ENCODE data around the gene BSDC1.
A peak's percentile ranks its signal among the peaks of the same experiment; 100 is the strongest.

Gene BSDC1

GRCh38 chr1:32332290-32333079, 61.8 kb downstream of the BSDC1 start:
- H3K36me3 ChIP-seq (ENCODE audit: low read length), result peaks cover 2% of the 10 kb centered on the region

DNA sequence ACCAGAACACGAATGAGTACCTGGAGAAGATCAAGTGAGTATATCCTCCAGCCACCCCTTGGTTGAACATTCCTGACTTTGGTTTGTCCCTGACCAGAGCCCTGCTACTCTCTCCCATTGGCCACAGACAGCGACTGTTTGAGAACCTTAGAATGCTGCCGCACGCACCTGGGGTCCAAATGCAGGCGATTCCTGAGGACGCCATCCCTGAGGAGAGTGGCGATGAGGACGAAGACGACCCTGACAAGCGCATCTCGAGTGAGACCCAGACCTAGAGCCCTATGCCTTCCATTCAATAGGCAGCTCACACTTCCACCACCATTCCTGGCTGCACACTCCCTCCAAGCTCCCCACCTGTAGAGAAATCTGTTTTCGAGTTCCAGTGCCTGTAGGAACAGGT, 62.7 kb downstream of the BSDC1 start:
- H4K20me1 ChIP-seq (ENCODE audit: low read depth, low read length), result no peaks in the 10 kb centered on the region
- no peaks in the 10 kb centered on the region for H3K9me3 ChIP-seq (ENCODE audit: insufficient read depth, low read length)
- peaks cover 43% of the 10 kb centered on the region for H3F3A ChIP-seq (ENCODE audit: insufficient read depth)
- H2AFZ ChIP-seq (ENCODE audit: low read depth, low read length, severe bottlenecking), result no peak overlapping the region
- H3K9ac ChIP-seq (ENCODE audit: low read length), result no peak overlapping the region
- no peak overlapping the region for H3K4me2 ChIP-seq (ENCODE audit: low read depth, low read length, poor library complexity, severe bottlenecking)
- H3K27me3 ChIP-seq (ENCODE audit: low read length), result no peaks in the 10 kb centered on the region
- peak overlapping the region; percentile 68; the same call in 1 of the 2 replicates for H3K27ac ChIP-seq (ENCODE audit: low read depth, low read length)
- peaks cover 2% of the 10 kb centered on the region for H3K36me3 ChIP-seq (ENCODE audit: low read length)
- no peak overlapping the region for H3K4me3 ChIP-seq (ENCODE audit: insufficient read depth, low read length, poor library complexity, severe bottlenecking)
- H3K79me2 ChIP-seq (ENCODE audit: insufficient read depth, low read length), result peaks cover 10% of the 10 kb centered on the region; the same call in 1 of the 2 replicates
- H3K9me2 ChIP-seq (replicated peaks; ENCODE audit: insufficient read depth, low read length), result no peaks in the 10 kb centered on the region
- TF ChIP-seq EZH2phosphoT487 (conservative IDR thresholded peaks at IDR 0.05; ENCODE audit: low read length), result no peak
- TF ChIP-seq CTCF (IDR thresholded peaks at IDR 0.05; ENCODE audit: insufficient read depth, low read length, poor library complexity, severe bottlenecking), result no peak

More at GRCh38 chr1:32332290-32333079, 61.8 kb downstream of the BSDC1 start:
- H3K9me3 ChIP-seq (ENCODE audit: insufficient read depth, low read length), result no peaks in the 10 kb centered on the region
- no peak overlapping the region for H2AFZ ChIP-seq (ENCODE audit: low read depth, low read length, severe bottlenecking)
- H3K4me2 ChIP-seq (ENCODE audit: low read depth, low read length, poor library complexity, severe bottlenecking), result peak overlapping the region; percentile 62
- peaks cover 10% of the 10 kb centered on the region; the same call in 1 of the 2 replicates for H3K79me2 ChIP-seq (ENCODE audit: insufficient read depth, low read length)
- H3K27me3 ChIP-seq (ENCODE audit: low read length), result no peaks in the 10 kb centered on the region
- TF ChIP-seq CTCF (IDR thresholded peaks at IDR 0.05; ENCODE audit: insufficient read depth, low read length, poor library complexity, severe bottlenecking) (no peak), EZH2phosphoT487 (conservative IDR thresholded peaks at IDR 0.05; ENCODE audit: low read length) (no peak)
- H4K20me1 ChIP-seq (ENCODE audit: low read depth, low read length), result no peaks in the 10 kb centered on the region
- H3F3A ChIP-seq (ENCODE audit: insufficient read depth), result peaks cover 43% of the 10 kb centered on the region
- H3K4me3 ChIP-seq (ENCODE audit: insufficient read depth, low read length, poor library complexity, severe bottlenecking), result no peak overlapping the region
- no peaks in the 10 kb centered on the region for H3K9me2 ChIP-seq (replicated peaks; ENCODE audit: insufficient read depth, low read length)
- no peak overlapping the region for H3K9ac ChIP-seq (ENCODE audit: low read length)
- H3K27ac ChIP-seq (ENCODE audit: low read depth, low read length), result peak overlapping the region; percentile 68

DNA sequence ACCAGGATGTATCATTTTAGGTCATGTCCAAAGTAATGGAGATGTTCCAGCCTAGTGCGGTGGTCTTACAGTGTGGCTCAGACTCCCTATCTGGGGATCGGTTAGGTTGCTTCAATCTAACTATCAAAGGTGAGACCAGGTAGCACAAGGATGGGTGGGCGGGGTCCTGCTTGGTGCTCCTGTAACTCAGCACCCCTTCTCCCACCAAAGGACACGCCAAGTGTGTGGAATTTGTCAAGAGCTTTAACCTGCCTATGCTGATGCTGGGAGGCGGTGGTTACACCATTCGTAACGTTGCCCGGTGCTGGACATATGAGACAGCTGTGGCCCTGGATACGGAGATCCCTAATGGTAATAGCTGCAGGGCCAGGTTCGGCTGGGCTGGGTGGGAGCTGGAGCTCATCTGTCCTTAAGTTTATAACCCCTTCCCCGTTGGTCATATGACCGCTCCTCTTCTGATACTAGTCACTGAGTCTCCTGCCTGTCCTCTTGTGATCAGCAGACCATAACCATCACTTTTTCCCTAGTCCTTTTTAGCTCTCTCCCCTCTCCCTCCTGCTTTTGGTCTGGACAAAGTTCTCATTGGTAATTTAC, 63.6 kb downstream of the BSDC1 start:
- Histone ChIP-seq H4K20me1 (ENCODE audit: low read depth, low read length) (no peaks in the 10 kb centered on the region), H3K9me2 (replicated peaks; ENCODE audit: insufficient read depth, low read length) (no peaks in the 10 kb centered on the region), H3K9me3 (ENCODE audit: insufficient read depth, low read length) (no peaks in the 10 kb centered on the region), H3K27me3 (ENCODE audit: low read length) (no peaks in the 10 kb centered on the region), H3K79me2 (ENCODE audit: insufficient read depth, low read length) (peaks cover 10% of the 10 kb centered on the region; the same call in 1 of the 2 replicates), H3K36me3 (ENCODE audit: low read length) (peaks cover 2% of the 10 kb centered on the region), H2AFZ (ENCODE audit: low read depth, low read length, severe bottlenecking) (no peak overlapping the region), H3K4me2 (ENCODE audit: low read depth, low read length, poor library complexity, severe bottlenecking) (no peak overlapping the region), H3F3A (ENCODE audit: insufficient read depth) (peaks cover 43% of the 10 kb centered on the region), H3K9ac (ENCODE audit: low read length) (no peak overlapping the region), H3K4me3 (ENCODE audit: insufficient read depth, low read length, poor library complexity, severe bottlenecking) (no peak overlapping the region), H3K27ac (ENCODE audit: low read depth, low read length) (no peak overlapping the region)
- TF ChIP-seq CTCF (IDR thresholded peaks at IDR 0.05; ENCODE audit: insufficient read depth, low read length, poor library complexity, severe bottlenecking), result no peak
- no peak for TF ChIP-seq EZH2phosphoT487 (conservative IDR thresholded peaks at IDR 0.05; ENCODE audit: low read length)

All from SU-DHL-6 (cell line).